Hindlimb muscle (tissue), 1 donor: Measurements from ENCODE around the gene AFF2. TPM values are rescaled to one million over a fixed set of nuclear protein-coding genes. Genes with fewer than 3 reads are reported as not detected.
"Not testable (repeated sequence)": the region's sequence is repeated elsewhere in the genome, so short reads cannot be mapped to it uniquely, and the experiment has no call there.

Source experiments
- DNase-seq: peaks from one replicate; pipeline ENCODE4 v3.0.0-alpha.2; 2013
- polyA plus RNA-seq: library from polyadenylated mRNA; unstranded; fragments of 120-200 nt; gene quantifications from one replicate; pipeline ENCODE4 v1.2.1, GENCODE V29; 2013; ENCODE audit not compliant: insufficient read length

AFF2 gene
- polyA plus RNA-seq, 1 donor: 1.0 TPM

DNA sequence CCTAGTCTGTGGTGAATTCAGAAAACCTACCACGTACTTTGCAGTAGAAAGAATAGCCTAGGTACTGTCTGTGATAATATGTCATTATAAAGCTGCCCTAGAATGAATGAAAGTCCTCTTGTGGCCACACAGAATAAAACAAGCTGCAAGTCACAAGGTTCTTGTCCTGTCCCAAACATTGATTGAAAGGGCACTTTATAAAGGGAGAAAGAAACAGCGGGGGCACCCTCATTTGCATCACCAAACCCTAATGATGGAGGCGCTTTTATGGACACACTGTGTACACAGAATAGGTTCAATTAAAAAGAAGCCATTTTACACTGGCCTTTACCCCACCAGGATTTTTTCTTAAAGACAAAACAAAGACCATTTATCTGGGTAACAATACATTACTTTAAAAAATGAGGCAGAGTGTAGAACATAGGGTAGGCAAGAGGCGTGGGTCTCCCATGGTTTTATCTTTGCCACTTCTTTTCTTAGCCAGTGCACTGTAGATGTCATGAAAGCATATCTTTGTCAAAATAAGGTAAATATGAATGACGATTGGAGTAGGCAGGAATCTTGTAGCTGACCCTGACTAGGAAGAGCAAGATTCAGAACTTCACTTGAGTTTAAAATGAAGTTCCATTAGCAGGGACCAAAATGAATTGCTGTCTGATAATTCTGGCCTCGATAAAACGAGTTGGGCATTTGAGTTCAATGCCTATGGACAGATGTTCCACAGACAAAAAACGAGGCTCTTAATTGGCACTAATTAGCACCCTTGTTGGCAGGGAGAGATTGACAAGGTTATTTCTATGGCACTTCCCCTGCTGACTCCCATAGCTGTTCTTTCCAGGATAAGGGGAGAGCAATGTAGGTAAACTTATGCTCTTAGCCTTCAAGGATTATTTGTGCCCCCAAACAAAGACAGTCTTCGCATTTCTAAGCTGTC is 365.1 kb downstream of the AFF2 start:
- no peak for DNase-seq

DNA sequence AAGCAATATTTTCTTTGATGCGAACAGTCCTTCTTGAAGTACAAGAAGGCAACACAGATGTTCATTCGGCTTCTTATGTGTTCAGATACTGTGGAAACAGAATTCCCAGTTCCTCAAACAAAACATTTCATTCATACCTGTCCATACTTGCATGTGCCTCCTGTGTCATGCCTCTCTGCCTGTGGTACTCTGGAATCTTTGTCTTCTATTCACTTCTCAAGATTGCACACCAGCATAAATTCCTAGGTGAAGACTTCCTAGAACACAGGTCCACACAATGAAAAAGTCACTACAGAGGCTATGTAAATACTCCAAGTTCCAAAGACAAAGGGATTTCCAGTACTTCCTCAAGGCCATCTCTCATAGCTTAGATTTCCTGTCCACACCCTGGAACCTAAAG is 367.2 kb downstream of the AFF2 start:
- DNase-seq: no peak

DNA sequence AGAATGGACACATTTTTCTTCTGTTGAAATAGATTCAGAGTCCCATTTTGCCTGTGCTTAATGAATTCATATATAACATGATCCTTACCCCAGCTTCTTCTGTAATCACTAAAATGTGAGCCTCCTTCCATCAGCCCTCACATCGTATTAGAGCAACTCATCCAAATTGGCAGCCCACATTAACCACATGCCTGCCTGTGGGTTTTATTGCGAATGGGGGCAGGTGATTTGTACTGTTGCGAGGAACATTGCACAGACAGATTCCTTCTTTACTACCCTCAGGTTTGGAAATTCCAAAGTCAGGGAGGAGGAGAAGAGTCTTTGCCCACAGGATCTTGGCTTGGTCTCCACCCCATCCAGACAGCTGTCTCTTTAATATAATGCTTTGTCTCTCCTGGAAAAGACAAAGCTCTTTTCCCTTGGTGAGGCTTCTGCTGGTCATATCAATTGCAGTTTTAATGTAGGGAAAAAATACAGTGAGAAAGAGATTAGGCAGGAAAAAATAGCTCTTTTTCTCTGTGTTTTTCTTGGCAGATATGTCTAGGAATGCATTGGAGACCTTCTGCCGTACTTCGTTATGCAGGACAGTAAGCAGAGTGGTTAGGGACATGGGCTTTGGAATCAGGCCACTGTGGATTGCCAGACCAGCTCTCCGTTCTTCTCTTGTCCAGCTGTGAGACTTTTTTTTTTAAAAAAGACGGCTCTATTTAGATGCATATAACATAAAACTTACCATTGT is 371.2 kb downstream of the AFF2 start:
- DNase-seq: peak; percentile 54

DNA sequence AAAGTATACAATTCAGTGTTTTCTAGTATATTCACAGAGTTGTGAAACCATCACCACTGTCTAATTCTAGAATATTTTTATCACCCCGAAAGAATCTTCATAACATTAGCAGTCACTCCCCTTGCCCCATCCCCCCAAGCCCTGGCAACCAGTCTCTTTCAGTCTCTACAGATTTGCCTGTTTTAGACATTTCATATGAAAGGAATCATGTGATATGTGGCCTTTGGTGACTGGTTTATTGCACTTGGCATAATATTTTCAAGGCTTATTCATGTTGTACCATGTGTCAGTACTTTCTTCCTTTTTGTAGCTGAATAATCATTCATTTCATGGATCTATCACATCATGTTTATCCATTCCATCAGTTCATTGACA is 371.7 kb downstream of the AFF2 start:
- no peak for DNase-seq

DNA sequence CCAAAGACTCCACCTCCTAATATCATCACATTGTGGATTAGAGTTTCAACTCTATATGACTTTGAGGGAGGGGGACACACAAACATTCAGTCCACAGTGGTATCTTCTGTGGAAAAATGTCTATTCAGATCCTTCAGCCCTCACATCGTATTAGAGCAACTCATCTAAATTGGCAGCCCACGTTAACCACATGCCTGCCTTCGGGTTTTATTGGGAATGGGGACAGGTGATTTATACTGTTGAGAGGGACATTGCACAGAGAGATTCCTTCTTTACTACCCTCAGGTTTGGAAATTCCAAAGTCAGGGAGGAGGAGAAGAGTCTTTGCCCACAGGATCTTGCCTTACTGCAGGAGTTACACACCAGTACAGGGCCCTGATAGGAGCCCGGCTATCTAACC is 372.5 kb downstream of the AFF2 start:
- no peak for DNase-seq

DNA sequence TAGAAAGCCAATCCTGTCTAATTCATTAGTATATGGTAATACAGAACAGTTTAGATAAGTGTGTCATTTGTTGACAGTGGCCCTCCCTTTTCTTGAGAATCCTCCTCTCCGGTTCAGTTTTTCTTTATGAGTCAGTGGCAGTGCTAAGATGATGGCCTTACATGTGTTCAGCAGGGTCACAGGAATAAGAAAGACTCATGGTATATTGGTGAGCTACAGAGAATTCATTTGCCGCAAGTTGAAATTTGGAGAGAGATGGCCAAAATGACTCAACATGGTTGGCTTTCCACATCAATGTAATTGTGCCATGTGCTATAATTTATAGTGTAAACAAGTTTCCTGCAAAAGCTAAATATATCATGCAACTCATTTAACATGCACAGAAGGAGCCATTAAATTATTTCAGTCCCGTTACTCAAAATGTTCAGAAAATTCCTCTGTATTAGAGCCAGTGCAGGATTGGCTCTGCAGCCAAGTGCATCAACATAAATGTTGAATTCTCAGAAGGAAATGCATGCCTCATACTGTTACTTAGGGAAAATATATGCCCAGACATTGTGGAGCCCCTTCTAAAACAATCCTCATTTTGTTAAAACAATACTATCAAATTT is 374.3 kb downstream of the AFF2 start:
- no peak for DNase-seq

DNA sequence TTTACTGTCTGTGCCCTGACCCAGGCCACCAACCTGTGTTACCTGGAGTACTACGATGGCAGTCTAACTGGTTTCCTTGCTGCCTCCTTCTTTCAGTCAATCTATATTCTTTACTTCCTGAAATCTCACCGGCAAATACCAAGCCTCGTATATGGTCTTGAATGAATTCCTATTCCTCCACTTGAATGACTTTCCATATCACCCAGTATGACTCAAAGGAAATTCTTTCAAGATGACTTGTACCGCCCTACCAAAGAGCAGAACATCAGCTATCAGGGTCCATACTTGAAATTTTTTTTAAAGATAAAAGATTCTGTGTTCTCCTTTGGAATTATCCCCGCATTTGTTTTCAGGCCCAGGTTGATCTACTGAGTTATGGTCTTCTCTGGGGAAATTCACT is 378.0 kb downstream of the AFF2 start:
- no peak for DNase-seq

DNA sequence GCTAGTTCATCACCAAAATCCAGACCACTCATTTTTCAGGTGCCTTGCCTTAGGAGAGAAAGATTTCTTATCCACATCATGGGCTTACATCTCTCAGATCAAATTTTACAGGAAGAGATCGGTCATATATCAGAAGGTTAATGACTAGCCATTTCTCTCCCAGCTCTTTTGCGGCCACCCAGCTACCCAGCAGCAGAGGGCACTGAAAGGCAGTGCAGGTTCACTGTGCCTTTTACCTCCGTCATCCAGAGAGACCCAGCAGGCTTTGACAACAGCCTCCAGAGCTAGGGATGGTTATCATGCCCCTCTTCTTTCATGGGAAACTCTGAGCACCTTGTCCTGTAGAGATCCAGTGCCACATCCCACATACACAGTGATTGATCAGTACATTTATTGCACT is 384.8 kb downstream of the AFF2 start:
- DNase-seq: no peak

DNA sequence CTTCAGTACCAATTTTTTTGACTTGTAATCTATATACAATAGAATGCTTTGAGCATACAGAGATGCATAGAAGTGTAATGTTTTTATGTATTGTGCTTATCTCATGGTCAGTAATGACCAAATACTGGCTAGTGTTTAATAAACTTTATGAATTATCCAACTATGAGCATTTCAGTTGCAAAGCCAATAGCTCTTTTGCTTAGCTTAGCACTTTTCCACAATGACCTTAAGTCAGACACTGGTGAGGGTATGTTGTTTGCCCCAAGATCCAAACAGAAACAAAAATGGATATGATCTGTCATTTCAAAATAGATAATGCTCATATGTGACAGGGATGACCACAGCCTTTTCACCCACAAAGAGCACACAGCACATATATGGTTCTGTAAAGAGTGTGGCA is 393.0 kb downstream of the AFF2 start:
- no peak for DNase-seq

DNA sequence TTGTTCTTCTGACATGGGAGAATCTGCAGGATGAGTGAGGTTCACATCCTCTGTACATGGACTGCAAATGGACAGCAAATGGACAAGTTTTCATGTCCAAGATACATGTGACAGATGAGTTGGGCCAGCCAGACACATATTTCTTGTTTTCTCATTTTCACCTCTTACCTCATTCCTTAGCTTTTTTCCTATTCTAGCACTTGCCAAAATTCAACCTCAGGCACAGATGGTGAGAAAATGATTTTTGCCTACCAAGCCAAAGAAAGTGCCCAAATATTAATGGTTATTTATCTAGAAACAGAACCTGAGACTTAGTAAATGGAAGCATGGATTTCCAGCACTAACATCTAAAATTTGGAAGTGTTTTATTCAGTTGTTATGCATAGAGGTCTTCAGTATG is 402.2 kb downstream of the AFF2 start:
- no peak for DNase-seq

DNA sequence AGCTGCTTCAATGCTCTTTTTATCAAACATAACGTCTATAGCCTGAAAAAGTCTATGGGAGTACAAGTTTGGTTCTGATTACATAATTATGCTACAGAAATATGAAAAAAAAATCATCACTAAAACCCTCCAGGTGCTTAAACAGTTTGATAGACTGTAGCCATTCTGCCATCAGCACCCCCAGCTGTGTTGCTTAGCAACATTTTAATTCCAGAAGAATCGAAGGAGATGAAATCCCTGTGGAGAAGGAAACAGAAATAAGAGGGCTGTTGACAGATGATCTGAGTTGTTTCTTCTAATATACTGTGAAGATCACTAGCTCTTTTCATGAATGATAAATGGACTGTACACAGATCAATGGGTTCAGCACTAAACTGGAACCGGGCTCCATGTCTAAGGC is 402.8 kb downstream of the AFF2 start:
- no peak for DNase-seq

DNA sequence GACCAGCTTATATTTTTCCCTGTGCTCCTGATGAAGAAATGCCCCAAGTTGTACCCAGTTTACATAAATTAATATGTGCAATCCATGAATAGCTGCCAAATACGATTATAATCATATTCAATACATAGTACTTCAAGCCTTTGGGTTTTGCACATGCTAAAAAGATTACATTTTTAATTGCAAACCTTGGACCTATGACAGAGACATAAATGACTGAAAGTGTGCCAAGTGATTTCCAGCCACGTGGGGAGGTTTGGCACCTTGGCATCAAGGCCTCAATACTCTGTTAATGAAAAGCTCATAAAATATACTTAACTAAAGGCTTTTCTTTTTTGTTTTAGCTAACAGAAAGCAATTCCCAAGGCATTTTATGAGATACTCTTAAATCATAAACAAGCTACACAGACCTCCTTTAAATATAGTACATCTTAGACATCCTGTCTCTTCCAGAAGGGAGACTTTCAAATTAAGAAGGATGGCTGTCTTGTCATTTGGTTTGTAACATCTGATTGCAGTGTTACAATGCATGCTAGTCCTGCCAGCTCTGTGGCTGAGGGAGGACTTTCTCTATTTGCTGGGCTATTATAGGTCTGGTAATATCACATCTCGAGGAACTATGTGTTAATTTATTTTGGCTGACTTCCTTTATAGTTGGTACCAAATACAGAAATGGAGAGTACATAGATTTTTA is 404.1 kb downstream of the AFF2 start:
- no peak for DNase-seq

DNA sequence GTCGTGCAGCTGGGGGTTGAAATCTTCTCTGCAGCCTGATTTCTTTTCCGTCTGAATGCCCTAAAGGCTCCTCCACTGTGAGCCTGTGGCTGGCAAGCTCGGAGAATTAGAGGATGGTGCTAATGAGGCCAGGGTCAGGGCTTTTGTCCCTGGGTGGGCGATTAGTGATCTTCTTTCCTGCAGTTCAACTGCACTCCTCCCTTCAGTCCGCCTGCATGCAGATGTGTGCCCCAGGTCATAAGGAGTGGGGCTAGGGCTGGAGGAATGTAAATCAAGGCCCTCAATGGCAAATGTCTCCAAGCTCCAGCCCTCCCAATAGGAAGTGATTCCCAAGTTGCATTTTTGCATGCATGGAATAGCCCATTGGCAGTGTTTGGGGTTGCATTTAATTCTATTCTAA is 405.0 kb downstream of the AFF2 start:
- DNase-seq: no peak

DNA sequence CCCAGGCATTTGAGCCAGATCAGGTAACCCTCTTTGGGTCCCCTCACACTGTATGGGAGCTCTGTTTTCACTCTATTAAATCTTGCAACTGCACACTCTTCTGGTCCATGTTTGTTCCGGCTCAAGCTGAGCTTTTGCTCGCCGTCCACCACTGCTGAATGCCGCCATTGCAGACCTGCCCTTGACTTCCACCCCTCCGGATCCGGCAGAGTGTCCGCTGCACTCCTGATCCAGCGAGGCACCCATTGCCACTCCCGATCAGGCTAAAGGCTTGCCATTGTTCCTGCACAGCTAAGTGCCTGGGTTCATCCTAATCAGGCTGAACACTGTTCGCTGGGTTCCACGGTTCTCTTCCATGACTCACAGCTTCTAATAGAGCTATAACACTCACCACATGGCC is 406.2 kb downstream of the AFF2 start:
- not testable (repeated sequence) for DNase-seq

DNA sequence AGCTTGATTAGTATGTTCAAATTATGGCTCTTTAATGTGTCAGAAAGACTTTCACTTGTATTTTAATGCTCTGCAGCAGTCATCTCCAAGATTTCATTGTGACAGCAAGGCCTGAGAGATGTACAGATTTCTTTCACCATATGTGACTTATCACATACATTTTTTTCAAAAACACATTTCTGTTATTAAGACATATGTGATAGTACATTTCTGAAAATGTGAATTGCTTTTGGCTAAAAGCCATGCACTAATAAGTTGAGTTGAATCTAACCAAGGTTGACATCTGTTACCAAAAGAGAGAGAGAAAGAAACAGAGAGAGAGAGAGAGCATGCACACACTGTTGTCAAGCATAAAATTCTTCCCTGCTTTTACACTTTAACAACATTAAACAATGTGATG is 409.3 kb downstream of the AFF2 start:
- DNase-seq: no peak

DNA sequence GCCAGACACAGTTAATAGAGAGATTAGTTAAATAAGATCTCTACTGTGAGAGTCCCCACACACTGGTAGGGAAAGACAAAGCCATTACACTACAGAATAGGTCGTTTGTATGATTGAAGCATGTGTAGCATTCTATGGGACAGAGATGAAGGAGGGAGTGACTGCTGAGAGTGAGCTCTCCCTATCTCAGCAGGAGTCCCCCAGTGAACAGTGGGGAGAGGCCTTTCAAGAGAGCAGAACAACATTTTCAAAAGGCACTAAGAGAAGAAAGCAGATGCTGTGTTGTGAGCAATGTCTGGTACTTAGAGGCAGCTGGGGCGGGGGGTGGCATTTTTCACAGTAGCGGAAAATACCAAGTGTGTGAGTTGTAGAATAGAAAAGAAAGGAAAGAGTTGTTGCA is 413.6 kb downstream of the AFF2 start:
- DNase-seq: no peak

DNA sequence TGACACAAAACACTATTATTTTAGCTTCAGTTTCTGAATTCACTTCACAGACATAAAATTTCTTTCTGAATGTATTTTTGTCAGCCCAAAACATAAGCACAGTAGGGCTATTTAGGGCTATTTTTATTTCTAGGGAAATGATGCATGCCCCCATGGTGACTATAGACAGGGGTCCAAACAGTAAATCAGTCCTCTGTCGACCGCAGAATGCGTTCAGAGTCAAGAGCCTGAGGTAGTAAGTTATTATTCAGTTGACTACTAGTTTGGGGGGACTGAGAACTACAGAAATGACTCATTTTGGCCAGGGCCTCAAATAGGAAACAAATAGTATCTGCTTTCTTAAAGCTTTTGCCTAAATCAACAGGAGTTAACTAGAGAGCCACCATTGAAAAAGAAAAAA is 414.4 kb downstream of the AFF2 start:
- no peak for DNase-seq

DNA sequence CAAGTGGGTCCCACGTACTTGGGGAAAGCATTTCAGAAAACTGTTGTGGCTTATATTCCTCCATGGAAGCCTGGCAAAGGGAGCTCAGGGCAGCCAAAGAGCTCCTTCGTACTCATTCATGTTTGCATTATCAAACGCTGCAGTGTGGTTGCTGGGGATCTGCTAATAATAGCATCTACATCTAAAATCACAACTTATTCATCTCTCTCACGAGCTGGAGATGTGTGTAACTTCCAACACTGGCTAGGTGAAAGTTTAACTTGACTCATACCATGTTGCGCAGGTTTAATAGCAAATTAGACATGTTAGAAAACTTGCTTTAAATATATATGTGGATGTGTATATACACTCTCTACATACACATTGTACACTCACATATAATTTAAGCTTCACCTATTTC is 415.1 kb downstream of the AFF2 start:
- no peak for DNase-seq

DNA sequence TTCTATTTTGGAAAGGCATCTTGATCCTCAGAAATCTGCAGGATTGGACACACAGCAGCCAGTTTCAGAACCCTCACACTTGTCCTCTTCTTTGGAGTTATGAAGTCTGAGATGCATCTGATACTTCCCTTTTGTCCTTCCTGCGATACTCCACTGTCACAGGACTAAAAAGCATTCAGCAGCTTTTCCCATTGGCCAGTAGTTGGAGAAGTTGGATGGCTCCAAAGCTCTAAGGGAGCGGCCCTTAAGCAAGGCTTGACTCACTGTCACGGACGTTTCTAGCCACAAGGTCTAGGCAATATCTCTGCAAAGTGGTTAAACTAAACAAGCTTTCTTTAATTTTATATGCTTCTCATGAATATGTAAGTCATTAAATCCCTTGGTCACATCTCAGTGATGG is 417.0 kb downstream of the AFF2 start:
- no peak for DNase-seq

DNA sequence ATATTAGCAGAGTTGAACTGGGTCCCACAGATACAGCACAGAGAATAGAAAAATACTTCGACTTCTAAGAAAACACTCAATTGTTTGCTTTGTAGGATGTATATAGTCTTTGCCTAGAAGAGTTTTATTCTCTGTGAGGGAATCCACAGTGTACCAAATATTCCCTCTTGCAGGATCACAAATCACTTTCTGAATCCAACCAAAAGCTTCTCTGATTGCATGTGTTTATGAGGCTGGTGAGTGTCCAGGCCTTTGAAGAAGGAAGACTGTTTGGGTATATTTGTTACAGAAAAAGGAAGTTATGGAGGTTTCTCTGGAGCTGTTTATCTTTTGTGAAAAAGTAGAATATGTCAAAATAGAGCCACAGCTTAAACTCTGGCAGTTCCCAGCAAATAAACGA is 423.2 kb downstream of the AFF2 start:
- DNase-seq: no peak

DNA sequence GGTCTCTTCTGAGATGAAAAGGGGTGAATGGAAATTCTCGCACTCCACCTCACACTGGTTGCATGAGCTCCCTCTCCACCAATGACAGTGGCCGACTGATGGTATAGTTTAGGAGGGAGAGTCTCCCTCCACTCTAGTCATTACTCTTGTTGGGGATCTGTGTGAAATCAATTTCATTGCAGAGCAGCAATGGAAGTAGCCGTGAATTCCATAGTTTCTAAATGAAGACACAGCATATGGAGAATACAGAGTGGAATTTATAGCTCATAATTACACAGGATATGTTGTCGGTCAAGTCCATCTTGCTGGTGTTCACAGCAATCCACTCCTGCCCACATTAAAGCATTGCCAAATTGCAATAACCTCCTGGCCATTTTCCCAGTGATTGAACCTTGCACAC is 426.0 kb downstream of the AFF2 start:
- DNase-seq: no peak

DNA sequence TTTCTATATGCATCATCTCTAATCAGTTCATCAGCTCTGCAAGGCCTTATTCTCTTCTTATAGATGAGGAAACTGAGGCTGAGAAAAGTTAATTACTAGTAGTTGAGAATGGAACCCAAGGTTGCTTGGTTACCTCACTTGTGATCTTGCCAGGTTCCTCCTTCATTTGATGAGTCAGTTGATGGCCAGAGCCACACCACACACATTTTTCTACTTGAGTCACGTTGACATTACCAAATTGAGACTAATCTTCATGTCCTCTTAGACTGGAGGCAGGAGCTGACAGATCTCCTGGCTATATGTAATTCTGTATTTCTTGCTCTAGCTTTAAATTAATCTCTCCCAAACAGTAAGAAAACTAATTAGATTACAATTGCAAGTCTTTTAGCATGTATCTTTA is 428.4 kb downstream of the AFF2 start:
- no peak for DNase-seq

DNA sequence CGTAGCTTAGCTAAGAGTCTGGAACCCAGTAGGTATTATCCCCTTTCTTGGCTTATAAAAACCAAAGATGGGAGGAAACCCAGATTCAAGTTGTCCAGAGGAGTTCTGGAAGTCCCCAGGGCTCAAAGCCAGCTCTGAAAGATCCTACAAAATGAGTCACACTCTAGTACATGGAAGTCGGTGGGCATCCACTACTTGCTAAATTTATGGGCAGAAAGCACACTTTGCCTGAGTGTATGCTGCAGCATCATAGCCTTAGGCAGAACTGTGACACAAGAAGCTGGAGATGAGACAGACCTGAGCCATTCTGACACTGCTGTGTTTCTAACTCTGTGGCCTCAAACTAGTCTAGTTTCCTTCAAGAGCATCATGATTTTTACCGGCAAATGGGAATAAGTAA is 429.3 kb downstream of the AFF2 start:
- no peak for DNase-seq
